Keratinocyte (primary cell): Measurements from ENCODE around the gene CARD18. TPM values are rescaled to one million over a fixed set of nuclear protein-coding genes. Genes with fewer than 3 reads are reported as not detected.
A peak's percentile ranks its signal among the peaks of the same experiment; 100 is the strongest.

Source experiments
- DNase-seq: peaks from one replicate; pipeline ENCODE4 v3.0.0-alpha.2; 2011; ENCODE audit warnings: low read depth, missing footprints, low spot score
- FAIRE-seq: peaks from 2 replicates; lab custom pipeline; 2011; peaks lifted over from hg19 to GRCh38; lab: Jason Lieb, UNC
- H2AFZ ChIP-seq: 2 replicates; pipeline ENCODE4 v1.6.0; 2012; ENCODE audit warnings: low read length, control low read depth, inconsistent platforms; ENCODE audit not compliant: control insufficient read depth
- H3K27ac ChIP-seq: 2 replicates; pipeline ENCODE4 v1.5.1; 2011; ENCODE audit warnings: low read length; ENCODE audit not compliant: control insufficient read depth, insufficient read depth
- H3K27me3 ChIP-seq: 3 replicates; pipeline ENCODE4 v1.6.0; 2011; ENCODE audit warnings: low read length; ENCODE audit not compliant: control insufficient read depth, insufficient read depth; ENCODE audit errors: extremely low read depth
- H3K36me3 ChIP-seq, 2 experiments: 2 replicates in 1 of 2; 3 replicates in 1 of 2; pipeline ENCODE4 v1.5.1; 2011; ENCODE audit warnings: low read length in 2 of 2, mild to moderate bottlenecking in 1 of 2; ENCODE audit not compliant: control insufficient read depth in 2 of 2, insufficient read depth in 2 of 2; ENCODE audit errors: extremely low read depth in 1 of 2
- H3K4me1 ChIP-seq: 3 replicates; pipeline ENCODE4 v1.5.1; 2011; ENCODE audit warnings: low read length; ENCODE audit not compliant: control insufficient read depth, insufficient read depth; ENCODE audit errors: extremely low read depth
- H3K4me2 ChIP-seq: 3 replicates; pipeline ENCODE4 v1.6.0; 2011; ENCODE audit warnings: low read depth, low read length; ENCODE audit not compliant: control insufficient read depth, insufficient read depth; ENCODE audit errors: extremely low read depth
- H3K4me3 ChIP-seq, 3 experiments: fragments of 200-600 bp in 1 of 3; sonication (generic) in 1 of 3; 2 replicates in 2 of 3; 3 replicates in 1 of 3; pipeline ENCODE4 v1.5.1; 2011 to 2016; ENCODE audit warnings: low read length in 3 of 3, mild to moderate bottlenecking in 3 of 3, control low read depth in 2 of 3, inconsistent platforms in 1 of 3, low read depth in 1 of 3, mixed read lengths in 1 of 3, mixed run types in 1 of 3, moderate library complexity in 1 of 3; ENCODE audit not compliant: control insufficient read depth in 2 of 3, insufficient read depth in 2 of 3; ENCODE audit errors: extremely low read depth in 1 of 3
- H3K79me2 ChIP-seq: 2 replicates; pipeline ENCODE4 v1.6.0; 2012; ENCODE audit warnings: low read length; ENCODE audit not compliant: control insufficient read depth, insufficient read depth
- H3K9ac ChIP-seq: 3 replicates; pipeline ENCODE4 v1.6.0; 2011; ENCODE audit warnings: low read length; ENCODE audit not compliant: control insufficient read depth, insufficient read depth; ENCODE audit errors: extremely low read depth
- H3K9me1 ChIP-seq: 3 replicates; pipeline ENCODE4 v1.6.0; 2011; ENCODE audit warnings: low read length; ENCODE audit not compliant: control insufficient read depth, insufficient read depth; ENCODE audit errors: extremely low read depth
- H3K9me3 ChIP-seq: 2 replicates; pipeline ENCODE4 v1.5.1; 2012; ENCODE audit warnings: low read depth, low read length; ENCODE audit not compliant: control insufficient read depth
- H4K20me1 ChIP-seq: 3 replicates; pipeline ENCODE4 v1.6.0; 2011; ENCODE audit warnings: low read length; ENCODE audit not compliant: control insufficient read depth, insufficient read depth; ENCODE audit errors: extremely low read depth
- EZH2 ChIP-seq: IDR thresholded peaks from one replicate; pipeline ENCODE4 v1.6.1; 2012; ENCODE audit warnings: inconsistent platforms, mild to moderate bottlenecking, low read length, moderate library complexity
- dilution Hi-C: fragments of 300-500 bp; cut with MboI; formaldehyde crosslinking; loops from one replicate; pipeline ENCODE4 v1.7.0; 2020; ENCODE audit warnings: low sequenced_read_pairs; ENCODE audit not compliant: extremely low pct_ligation_motif_present
- polyA plus RNA-seq, 5 experiments: library from polyadenylated mRNA; depleted of rRNA in 3 of 5; stranded (reverse) in 3 of 5; stranded (forward) in 1 of 5; unstranded in 1 of 5; fragments of >200 nt; gene quantifications; 1 replicate in 1 of 5; 2 replicates in 3 of 5; 3 replicates in 1 of 5; pipeline versions ENCODE4 v1.2.1 to v1.2.3, GENCODE V29; 2011 to 2012; ENCODE audit warnings: missing spikeins in 2 of 5, low read depth in 1 of 5, low replicate concordance in 1 of 5
- TF ChIP-seq, protein P1 (sequence below), 3 experiments: IDR thresholded peaks in 1 of 3; conservative IDR thresholded peaks in 1 of 3; optimal IDR thresholded peaks in 1 of 3; 2 replicates in 2 of 3; 3 replicates in 1 of 3; pipeline versions ENCODE3 to v1.5.1; 2011; ENCODE audit warnings: low read length in 3 of 3, mild to moderate bottlenecking in 3 of 3, moderate library complexity in 2 of 3, control low read depth in 1 of 3, inconsistent platforms in 1 of 3; ENCODE audit not compliant: insufficient read depth in 2 of 3; ENCODE audit errors: extremely low read depth in 1 of 3

CARD18 gene
- polyA plus RNA-seq, 1 donor (not counting 4 experiments of a cell fraction or from before 2014, with no cell fraction given), result 10.4 TPM

DNA sequence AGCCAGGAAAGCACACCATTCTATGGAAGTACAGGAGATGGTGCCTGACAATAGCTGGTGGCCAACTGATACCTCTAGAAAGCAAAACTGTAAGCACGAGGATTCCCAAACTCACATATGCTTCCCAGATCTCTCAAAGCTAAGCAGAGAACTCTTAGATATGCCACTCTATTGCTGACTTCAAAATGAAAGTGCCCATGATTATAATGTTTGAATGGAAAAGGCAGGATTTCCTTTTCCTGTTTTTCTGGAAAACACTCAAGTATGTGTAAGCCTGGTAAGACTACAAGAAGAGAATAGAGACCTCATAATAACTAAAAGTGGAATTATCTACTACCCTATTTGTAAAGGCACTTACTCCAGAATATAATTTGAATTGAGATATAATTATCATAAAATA lies 2.6 kb upstream of the CARD18 start:
- peaks cover 24% of the 10 kb centered on the region for H3K4me1 ChIP-seq
- H3K4me3 ChIP-seq, result no peak overlapping the region
- H4K20me1 ChIP-seq, result no peaks in the 10 kb centered on the region
- dilution Hi-C loops, result no loop called here
- no peak overlapping the region for H3K27ac ChIP-seq
- no peak for DNase-seq
- TF ChIP-seq, protein P1, sequence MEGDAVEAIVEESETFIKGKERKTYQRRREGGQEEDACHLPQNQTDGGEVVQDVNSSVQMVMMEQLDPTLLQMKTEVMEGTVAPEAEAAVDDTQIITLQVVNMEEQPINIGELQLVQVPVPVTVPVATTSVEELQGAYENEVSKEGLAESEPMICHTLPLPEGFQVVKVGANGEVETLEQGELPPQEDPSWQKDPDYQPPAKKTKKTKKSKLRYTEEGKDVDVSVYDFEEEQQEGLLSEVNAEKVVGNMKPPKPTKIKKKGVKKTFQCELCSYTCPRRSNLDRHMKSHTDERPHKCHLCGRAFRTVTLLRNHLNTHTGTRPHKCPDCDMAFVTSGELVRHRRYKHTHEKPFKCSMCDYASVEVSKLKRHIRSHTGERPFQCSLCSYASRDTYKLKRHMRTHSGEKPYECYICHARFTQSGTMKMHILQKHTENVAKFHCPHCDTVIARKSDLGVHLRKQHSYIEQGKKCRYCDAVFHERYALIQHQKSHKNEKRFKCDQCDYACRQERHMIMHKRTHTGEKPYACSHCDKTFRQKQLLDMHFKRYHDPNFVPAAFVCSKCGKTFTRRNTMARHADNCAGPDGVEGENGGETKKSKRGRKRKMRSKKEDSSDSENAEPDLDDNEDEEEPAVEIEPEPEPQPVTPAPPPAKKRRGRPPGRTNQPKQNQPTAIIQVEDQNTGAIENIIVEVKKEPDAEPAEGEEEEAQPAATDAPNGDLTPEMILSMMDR (optimal IDR thresholded peaks at IDR 0.05 in 1 of 3, IDR thresholded peaks at IDR 0.05 in 1 of 3, conservative IDR thresholded peaks at IDR 0.05 in 1 of 3; ENCODE audit: extremely low read depth in 1 of 3, insufficient read depth in 2 of 3, low read length in 3 of 3), result no peak
- no peak for TF ChIP-seq EZH2
- H3K9ac ChIP-seq, result no peak overlapping the region
- peak overlapping the region; percentile 52 for H2AFZ ChIP-seq
- no peak overlapping the region for H3K4me2 ChIP-seq
- no peaks in the 10 kb centered on the region for H3K27me3 ChIP-seq
- no peaks in the 10 kb centered on the region for H3K79me2 ChIP-seq
- H3K9me3 ChIP-seq, result no peaks in the 10 kb centered on the region
- no peaks in the 10 kb centered on the region for H3K9me1 ChIP-seq
- no peak for FAIRE-seq
- H3K36me3 ChIP-seq, result no peaks in the 10 kb centered on the region

- H3K36me3 ChIP-seq, result no peaks in the 10 kb centered on the region
- TF ChIP-seq, protein P1 (optimal IDR thresholded peaks at IDR 0.05 in 1 of 3, IDR thresholded peaks at IDR 0.05 in 1 of 3, conservative IDR thresholded peaks at IDR 0.05 in 1 of 3; ENCODE audit: extremely low read depth in 1 of 3, insufficient read depth in 2 of 3, low read length in 3 of 3), result no peak
- no peak for TF ChIP-seq EZH2
- dilution Hi-C loops, result no loop called here
- H3K27me3 ChIP-seq, result no peaks in the 10 kb centered on the region
- H3K4me2 ChIP-seq, result peak overlapping the region; percentile 61
- H4K20me1 ChIP-seq, result no peaks in the 10 kb centered on the region
- H3K4me3 ChIP-seq, result peak overlapping the region in 1 of 3 experiments; percentile 55
- peak overlapping the region; percentile 70 for H2AFZ ChIP-seq
- no peaks in the 10 kb centered on the region for H3K9me1 ChIP-seq
- H3K27ac ChIP-seq, result peak overlapping the region; percentile 40
- peak; percentile 79 for FAIRE-seq
- H3K9ac ChIP-seq, result no peak overlapping the region
- H3K9me3 ChIP-seq, result no peaks in the 10 kb centered on the region
- H3K4me1 ChIP-seq, result peaks cover 29% of the 10 kb centered on the region
- H3K79me2 ChIP-seq, result no peaks in the 10 kb centered on the region
- peak; percentile 21 for DNase-seq
These were observed 2.3 kb downstream of the CARD18 start for GRCh38 chr11:105137286-105137685.
